GM20000 (cell line): ENCODE results near the gene GABBR1.

ENCODE experiments used
- DNase-seq: peaks from one replicate; pipeline ENCODE4 v3.0.0; 2012; ENCODE audit warnings: low spot score
- TF ChIP-seq, protein P1 (sequence below): IDR thresholded peaks from 2 replicates; pipeline ENCODE4 v1.5.1; 2012; ENCODE audit warnings: mild to moderate bottlenecking, control low read depth; ENCODE audit errors: extremely low read depth, missing control alignments

GABBR1 gene

DNA sequence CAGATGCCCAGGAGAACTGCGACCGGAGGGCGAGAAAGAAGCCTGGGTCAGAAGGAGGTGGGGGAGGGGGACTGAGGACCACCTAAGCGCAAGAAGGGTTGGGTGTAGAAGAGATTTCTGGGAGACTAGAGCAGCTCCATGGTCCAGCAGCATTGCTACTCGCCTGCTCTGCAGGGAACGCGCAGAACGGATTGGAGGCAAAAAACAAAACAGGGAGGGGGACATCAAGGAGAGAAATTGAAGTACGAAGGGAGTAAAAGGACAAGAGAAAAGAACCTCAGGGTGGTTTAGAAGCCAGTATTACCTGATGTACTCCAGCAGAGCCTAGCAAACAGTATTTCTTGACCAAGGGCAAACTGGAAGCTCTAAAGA lies 537 bp upstream of the GABBR1 start:
- no peak for DNase-seq
- TF ChIP-seq, protein P1, sequence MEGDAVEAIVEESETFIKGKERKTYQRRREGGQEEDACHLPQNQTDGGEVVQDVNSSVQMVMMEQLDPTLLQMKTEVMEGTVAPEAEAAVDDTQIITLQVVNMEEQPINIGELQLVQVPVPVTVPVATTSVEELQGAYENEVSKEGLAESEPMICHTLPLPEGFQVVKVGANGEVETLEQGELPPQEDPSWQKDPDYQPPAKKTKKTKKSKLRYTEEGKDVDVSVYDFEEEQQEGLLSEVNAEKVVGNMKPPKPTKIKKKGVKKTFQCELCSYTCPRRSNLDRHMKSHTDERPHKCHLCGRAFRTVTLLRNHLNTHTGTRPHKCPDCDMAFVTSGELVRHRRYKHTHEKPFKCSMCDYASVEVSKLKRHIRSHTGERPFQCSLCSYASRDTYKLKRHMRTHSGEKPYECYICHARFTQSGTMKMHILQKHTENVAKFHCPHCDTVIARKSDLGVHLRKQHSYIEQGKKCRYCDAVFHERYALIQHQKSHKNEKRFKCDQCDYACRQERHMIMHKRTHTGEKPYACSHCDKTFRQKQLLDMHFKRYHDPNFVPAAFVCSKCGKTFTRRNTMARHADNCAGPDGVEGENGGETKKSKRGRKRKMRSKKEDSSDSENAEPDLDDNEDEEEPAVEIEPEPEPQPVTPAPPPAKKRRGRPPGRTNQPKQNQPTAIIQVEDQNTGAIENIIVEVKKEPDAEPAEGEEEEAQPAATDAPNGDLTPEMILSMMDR, result no peak

DNA sequence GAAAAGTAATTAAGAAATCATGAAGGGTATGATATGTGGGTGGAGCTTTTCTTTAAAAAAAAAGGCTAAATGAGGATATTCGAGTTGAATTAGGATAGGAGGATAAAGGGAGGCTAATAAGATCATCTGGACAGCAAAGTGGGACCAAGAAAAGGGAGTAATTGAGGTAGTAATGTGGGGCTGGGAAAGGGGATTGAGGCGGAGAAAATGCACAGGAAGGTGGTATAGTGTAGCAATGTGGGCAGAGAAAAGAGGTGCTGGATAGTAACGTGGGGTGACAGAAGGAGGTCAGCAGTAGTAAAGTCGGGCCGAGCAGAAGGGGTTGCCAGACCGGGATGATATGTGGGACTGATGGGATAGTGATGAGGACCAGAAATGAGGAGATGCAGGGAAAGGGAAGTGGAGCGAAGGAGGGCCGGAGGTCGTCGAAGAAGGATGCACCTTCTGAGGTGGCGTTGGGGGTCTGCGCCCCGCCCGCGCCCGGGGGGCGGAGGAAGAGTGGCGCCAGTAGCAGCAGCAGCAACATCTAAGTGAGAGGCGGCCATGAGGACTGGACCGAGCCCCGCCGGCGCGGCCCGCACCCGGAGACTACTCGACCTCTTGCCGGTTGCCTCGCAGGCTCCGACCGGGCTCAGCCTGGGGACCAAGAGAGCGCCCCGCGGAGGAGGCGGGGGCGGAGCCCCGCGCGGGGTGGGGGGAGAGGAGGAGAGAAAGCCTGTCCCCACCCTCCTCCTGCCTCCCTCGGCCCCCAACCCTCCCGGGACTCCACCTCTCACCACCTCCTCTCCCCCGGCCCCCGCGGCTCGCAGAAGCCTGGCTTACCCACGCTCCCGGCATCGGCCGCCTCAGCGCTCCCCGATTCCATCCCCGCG lies 887 bp downstream of the GABBR1 start:
- TF ChIP-seq, protein P1, result no peak
- peak; percentile 78 for DNase-seq

DNA sequence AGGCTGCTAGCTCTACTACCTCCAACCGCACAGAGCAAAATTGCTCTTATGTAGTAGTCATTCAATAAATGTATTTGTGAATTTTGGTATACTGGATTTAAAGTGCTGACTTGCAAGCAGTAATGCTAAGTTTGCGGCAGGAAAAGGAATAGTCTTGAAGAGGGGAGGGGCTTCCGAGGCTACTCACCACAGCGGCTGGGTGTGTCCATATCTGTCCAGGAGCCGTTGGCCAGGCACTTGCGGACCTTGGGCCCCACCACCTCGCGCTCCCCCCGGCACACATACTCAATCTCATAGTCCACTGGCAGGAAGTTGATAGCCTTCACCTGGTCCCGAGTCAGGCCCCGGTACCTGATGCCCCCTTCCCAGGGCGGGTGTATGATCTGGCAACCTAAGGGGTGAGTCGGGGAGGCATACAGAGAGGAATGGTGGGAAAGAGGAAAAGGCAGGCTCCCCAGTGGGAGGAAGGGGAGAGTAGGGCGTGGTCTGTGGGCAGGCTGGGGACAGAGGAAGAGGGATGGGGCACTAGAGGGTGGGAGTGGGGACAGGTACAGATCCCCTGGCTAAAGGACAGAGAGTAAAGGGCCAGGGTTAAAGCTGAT lies 1.7 kb downstream of the GABBR1 start:
- DNase-seq, result no peak
- TF ChIP-seq, protein P1, result no peak

DNA sequence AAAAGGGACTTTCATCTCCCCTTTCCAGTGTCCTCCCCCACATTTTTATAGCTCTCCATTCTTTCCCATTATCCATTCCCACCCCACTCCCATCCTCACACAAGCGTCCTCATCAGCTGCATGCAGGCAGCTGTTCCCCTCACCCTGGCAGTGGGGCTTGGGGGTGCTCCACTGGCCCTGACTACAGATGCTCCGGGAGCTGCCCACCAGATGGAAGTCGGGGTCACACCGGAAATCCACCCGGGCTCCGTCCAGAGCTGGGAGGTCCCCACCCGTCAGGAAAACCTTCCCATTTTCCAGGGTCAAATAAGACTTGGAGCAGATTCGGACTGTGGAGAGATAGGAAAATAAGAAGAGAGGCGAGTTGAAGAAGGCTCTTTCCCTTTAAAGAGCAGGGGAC lies 2.7 kb downstream of the GABBR1 start:
- TF ChIP-seq, protein P1, result no peak
- DNase-seq, result no peak

DNA sequence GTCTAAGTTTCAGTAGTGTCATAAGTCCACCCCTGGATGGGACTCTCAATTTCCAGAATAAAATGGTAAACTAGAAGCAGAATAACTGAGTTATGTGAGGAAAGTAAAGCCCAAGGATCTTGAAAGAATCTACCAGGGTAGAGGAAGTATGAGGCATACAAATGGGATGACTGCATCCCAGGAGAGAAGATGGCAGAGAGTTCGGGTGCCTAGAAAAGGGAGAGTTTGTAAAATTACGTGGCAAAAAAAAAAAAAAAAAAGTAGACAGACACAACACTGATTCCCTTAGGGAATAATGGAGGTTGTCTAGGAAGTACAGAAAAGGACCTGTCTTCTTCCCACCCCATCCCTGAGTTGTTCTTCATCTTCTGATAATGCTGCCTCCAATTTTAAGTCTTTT lies 3.4 kb downstream of the GABBR1 start:
- TF ChIP-seq, protein P1, result no peak
- DNase-seq, result no peak

DNA sequence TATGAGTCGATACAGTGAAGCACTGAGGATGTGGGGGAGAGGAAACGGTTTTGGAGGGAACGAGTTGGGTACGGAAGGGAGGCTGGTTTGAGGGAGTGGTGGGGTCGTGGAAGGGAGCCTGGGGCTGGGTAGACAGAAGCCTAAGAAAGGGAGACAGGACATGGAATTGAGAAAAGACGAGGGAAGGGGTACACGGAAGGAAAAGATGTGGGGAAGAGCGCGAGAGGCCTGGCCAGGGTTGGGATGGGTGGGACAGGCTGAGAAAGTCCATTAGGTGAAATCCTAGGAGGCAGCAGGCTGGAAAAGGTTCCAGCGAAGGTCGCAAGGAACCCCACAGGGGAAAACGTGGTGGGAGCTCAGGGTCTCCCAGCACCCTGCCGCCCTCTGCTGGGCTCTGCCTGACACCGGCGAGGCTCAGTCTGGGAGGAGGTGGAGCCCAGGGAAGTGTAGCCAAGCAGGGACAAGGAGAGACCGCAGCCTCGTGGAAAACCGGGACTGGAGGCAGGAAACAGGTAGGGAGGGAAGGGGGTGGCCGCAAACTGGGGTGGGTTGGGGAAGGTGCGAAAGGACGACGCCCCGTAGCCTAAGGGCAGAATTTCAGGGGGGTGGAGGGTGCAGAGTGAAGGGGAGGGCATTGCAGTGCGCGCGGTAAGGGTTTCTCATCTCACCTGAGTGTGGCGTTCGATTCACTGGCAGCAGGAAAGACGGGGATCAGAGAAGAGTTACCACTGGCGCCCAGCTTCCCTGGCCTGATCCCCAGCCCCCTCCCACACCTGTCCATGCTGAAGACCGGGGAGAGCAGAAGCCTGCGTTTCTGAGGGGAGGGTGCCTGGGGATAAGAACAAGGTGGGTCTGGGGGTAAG lies 4.3 kb downstream of the GABBR1 start:
- peak; percentile 87 for DNase-seq
- TF ChIP-seq, protein P1, result peak; percentile 91
